ENCODE results near the gene NUP88.

DNA sequence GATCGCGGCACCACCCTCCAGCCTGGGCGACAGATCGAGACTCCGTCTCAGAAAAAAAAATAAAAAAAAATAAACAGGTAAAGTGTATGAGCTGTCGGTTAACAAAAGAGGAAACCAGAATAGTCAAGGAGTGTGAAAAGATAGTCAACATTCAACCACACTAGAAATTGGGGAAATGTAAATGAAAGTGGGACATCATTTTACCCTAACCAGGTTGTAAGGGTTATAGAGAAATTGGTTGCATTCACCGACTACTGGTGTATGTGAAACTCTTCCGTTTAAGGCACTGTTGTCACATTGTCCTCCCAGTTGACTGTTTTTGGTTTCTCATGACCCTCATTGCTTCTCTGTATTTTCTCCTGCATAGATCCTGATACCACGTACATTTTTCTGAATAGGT, 74.5 kb downstream of the NUP88 start:
- TF ChIP-seq, protein P1, sequence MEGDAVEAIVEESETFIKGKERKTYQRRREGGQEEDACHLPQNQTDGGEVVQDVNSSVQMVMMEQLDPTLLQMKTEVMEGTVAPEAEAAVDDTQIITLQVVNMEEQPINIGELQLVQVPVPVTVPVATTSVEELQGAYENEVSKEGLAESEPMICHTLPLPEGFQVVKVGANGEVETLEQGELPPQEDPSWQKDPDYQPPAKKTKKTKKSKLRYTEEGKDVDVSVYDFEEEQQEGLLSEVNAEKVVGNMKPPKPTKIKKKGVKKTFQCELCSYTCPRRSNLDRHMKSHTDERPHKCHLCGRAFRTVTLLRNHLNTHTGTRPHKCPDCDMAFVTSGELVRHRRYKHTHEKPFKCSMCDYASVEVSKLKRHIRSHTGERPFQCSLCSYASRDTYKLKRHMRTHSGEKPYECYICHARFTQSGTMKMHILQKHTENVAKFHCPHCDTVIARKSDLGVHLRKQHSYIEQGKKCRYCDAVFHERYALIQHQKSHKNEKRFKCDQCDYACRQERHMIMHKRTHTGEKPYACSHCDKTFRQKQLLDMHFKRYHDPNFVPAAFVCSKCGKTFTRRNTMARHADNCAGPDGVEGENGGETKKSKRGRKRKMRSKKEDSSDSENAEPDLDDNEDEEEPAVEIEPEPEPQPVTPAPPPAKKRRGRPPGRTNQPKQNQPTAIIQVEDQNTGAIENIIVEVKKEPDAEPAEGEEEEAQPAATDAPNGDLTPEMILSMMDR (IDR thresholded peaks at IDR 0.05; ENCODE audit: poor library complexity), result no peak
- no peak for TF ChIP-seq EZH2phosphoT487 (IDR thresholded peaks at IDR 0.05; ENCODE audit: low read depth, severe bottlenecking, unreplicated experiment)

Data from hepatocyte (in vitro differentiated cells).